C1 segment of cervical spinal cord (tissue), 14 donors: Measurements from ENCODE around the gene NRDE2.

ENCODE experiments used
- DNase-seq, 14 donors: peaks; one replicate each; lab custom pipeline; 2025; lab: John Stamatoyannopoulos, UW

The NRDE2 gene

GRCh38 chr14:90300611-90301047 lies 31.1 kb downstream of the NRDE2 start:
- peak in 1 of 14 donors; percentile 42 for DNase-seq

- DNase-seq: no peak
Measured at GRCh38 chr14:90299408-90299807, 32.3 kb downstream of the NRDE2 start.

DNA sequence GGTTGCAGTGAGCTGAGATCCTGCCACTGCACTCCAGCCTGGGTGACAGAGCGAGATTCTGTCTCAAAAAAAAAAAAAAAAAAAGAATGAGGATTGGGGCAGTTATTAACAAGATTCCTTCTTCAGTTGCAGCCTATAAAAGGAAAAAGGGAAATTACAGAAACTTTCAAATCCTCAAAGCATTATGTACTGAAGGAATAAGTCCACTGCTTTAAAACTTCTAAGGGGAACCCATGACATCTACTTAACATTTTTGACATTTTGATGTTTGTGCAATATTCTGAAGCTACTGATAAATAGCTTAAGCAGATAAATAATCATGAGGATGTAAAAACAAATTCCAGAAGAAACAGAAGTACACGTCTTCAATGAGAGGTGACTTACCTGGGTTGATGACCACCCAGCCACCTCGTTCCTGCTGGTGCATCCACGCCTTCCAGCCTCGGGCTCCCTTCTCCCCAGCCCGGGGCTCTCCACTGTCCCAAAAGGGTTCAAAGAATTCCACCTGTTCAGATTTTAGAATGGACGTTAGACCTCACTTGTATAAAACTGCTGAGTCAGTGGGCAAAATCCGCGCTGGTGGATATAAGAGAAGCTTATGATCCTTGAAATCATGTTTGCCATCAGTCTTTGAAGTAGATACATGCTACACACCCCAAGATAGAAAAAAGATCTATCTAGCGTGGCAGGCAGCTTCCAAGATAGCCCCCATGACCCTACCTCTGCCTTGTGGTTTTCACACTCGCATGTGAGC lies 33.7 kb downstream of the NRDE2 start:
- no peak for DNase-seq

DNA sequence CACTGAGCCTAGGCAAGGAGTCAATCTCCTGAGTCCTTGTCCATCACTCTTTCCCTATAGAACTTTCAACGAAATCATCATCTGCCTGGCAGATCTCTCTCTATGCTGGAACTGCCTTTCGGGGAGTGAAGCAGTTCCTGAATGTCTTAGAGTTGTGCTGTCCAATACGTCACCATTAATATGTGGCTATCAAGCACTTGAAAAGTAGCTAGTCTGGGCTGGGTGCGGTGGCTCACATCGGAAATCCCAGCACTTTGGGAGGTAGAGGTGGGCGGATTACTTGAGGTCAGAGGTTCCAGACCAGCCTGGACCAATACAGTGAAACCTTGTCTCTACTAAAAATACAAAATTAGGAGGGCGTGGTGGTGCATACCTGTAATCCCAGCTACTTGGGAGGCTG lies 35.1 kb downstream of the NRDE2 start:
- no peak for DNase-seq

DNA sequence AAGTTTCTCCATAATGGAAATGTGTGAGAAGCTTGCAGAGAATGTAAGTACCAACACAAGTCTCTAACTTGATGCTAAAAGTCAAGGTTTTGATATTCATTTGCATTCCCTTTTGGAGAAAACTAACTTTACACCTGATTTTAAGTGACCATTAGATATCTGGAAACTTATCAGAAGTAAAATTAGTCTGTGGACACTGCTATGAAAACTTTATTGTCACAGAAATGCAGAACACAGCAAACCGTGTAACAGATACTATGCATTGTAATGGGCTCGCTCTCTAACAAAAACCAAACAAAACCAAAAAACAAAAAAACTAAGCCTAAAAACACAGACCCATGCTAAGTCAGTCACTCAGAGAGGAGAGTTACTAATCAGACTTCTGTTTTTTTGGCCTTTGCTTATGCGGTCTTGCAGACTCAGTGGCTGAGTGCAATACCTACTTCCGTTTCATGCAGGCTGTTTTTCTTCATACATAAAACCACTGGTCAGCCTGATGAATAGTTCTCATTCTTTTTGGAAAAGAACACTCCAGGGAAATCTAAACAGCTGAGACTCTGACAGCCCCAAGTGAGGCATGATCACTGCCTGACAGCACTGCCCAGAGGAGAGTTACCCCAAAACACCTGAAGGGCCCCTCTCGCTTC lies 35.7 kb downstream of the NRDE2 start:
- DNase-seq: peak in 1 of 14 donors; percentile 16

- DNase-seq: no peak
Measured at GRCh38 chr14:90294872-90295271, 36.9 kb downstream of the NRDE2 start.

- DNase-seq: no peak
Measured at GRCh38 chr14:90293766-90294730, 37.7 kb downstream of the NRDE2 start.

DNA sequence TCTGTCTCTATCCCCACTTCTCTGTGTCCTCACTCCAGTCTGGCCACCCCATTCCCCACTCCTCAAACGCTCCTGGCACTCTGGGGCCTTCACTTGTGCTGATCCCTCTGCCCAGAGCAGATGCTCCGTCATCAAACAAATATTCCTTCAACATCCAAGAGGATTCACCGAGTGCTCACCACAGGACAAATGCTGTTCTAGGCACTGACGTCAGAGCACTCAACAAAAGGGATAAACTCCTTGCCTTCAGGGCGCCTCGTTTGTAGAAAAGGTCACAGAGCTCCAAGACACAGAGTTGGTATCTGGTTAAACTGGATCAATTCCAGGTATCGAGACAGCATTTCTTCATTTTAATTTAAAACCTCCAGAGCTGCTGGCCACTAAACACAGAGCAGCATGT lies 40.0 kb downstream of the NRDE2 start:
- DNase-seq: no peak

DNA sequence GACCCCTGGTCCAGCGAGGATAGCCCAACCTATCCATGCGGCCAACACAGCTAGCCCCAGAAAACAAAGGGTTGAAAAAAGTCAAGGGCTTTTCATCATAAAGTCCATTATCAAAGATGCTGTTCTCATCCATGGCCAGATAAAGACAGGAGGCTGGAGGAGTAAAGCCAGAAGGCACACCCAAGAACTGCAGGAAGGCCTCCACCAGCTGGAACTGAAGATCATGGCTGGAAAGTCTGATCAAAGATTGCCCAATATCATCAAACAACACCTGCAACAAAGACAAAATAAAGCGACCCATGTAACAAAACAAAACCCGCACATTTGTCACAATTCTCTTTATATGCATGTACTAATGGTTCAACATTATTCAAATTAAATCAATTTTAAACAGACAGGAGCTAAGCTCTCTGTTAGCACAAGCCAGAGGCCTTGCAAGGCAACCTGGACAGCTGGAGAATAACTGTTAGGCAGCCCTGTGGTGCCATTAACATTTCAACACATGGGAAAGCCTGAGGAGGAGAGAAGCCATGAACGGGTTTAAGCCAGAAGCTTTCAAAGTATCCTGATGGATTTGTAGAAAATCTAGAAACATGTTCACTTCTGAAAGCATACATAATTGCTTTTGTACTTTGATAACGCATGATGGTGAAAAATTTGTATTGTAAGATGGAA lies 41.3 kb downstream of the NRDE2 start:
- no peak for DNase-seq

DNA sequence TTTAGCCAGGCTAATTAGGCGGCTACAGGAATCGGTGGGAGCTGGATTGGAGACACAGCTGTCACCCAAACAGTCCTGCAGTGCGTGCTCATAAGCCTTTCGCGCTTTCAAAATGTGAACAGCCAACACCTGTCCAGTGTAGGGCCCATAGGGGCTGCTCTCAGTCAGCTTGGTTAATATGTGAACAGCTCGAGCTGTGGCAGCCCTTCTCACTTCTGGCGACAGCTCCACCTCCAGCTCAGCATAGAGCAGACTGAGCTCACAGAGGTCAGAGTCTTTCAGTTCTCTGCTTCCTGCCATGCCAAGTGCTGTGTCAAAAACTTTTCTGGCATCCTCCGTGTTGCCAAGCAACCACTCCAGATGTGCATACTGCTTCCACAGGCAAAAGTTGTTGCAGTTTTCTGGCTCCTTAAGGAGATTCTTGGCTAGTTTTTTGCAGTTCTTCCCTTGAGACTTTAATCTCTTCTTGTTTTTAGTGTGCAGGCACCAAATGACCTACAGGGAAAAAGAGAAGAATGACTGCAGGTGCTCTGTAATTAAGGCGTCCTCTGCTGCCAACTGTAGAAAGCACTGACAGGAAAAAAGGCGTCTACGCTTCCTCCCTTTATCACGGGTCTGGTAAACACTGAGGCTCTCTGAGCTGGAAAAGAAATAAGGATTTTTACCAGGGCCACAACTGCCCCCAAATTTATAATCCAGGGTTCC lies 42.9 kb downstream of the NRDE2 start:
- DNase-seq: peak in 3 of 14 donors; percentile 30 to 53 (median 52)

DNA sequence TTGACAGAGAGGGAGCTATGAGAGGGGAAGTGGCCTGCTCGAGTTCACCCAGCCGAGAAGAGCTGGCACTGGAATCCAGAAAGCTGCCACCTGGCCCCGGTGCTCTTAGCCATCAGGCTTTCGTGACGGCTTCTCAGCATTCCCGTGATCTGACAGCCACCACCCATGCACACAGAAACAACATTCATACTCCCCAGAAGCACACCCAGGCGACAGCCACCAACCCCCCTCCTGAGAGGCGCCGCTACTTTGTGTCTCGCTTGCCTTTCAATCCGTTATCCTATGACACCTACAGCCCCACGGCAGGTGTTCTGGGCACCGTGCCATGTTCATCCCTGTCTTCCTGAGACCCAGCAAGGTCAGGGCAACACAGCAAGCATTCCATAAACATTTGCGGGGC lies 44.0 kb downstream of the NRDE2 start:
- DNase-seq: peak in 3 of 14 donors; percentile 31 to 83 (median 35)

GRCh38 chr14:90281756-90282155 lies 50.0 kb downstream of the NRDE2 start:
- DNase-seq: no peak

GRCh38 chr14:90281261-90281660 lies 50.5 kb downstream of the NRDE2 start:
- DNase-seq: no peak

- no peak for DNase-seq
Measured at GRCh38 chr14:90280096-90280495, 51.6 kb downstream of the NRDE2 start.

DNA sequence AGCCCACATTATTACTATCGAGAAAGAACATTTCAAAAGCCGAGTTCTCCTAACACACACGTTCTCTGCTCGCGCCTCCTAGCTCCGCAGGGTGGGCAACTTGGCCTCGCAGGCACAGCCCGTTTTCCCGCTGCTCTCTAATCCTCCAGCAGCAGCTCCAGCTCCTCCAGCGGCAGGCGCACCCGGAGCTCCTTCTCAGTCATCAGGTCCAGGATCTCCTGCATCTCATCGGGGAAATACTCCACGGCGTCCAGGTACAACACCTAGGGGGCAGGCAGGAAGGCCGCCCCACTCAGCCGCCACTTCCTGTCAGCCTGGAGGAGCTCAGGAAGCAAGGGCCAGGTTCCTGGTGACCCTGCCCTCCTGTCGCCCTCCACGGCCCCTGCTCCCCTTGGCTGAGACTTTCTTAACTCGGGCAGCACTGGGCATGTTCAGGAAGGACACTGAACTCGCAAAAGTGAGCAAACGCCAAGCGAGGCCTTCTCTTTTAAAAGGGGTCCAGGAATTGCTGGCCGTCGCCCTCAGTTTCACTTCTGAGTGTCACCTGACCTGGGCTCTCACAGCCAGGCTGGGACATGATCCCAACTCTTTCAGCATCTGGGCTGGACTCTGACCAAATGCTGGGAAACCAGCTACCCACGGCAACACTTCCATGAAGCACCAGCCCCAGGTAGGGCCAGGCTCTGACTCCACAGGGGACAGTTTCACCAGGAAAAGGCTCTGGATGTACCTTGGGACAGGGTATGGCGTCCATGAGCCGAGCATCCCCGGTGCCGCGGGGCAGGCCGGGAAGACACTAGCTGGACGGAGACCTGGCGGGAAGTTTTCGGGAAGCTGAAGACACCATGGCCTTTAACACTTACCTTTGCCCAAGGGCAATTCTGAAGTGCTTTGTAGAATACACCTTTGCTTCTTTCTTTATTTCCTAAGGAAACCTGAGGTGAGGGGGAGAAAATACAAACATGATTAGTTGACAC lies 53.3 kb downstream of the NRDE2 start:
- peak in 3 of 14 donors; percentile 17 to 77 (median 36) for DNase-seq

DNA sequence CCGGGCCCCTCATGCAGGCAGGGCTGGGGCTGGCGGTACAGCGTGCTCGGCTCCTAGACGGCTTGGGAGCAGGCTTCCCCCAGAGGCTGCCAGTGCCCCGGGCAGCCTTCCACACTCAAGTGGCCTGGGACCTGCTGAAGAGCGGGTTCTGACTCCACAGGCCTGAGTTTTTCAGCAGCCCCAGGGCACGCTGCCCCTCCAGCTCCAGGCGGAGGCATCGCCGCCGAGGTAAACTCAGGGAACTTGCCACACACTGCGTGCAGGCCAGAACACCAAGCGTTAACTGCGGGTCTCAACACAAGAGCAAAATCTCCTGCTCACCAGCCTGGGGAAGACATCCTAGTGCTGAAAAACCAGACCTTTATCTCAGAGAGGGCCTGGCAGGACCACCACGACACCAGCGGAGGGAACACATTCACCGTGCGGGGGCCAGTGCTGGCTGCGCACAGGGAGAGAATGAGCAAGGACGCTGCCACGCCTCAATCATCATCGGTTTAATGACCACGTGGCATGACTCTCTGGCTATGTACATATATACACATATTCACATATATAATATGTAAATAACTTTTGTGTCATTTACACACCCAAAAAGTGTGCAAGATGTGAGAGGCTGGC lies 54.1 kb downstream of the NRDE2 start:
- no peak for DNase-seq

DNA sequence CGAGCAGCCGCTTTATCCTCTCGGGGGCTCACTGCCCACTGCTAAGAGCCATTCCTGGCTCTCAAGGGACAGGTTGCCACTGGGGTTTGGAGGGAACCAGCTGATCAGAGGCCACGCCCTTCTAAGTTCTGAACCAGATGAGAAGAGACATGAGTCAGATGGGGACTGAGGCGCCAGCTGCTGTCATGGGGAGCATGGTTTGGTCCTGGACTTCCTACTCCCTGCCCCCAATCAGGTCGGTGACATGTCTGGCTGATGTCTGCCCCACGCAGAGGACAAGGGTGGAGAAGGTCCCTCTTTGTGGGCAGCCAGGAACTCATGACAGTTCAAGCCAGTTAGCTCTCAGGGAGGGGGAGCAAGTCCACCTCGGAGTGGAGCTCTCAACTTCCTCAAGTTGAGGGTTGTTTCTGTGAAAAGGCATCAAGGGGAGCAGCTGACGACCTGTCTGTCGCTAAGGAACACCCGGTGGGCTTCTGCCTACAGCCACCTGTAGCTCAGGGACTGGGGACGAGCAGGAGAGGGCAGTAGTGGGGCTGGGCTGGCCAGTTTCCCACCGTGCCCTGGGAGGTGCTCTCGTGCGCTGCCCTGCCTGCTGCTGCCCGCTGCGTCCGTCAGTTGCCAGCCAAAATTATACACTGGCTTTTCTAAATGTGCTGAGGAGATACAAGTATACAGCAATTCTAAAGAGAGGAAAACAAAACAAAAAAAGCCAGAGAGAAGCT lies 54.9 kb downstream of the NRDE2 start:
- DNase-seq: peak in 1 of 14 donors; percentile 57

DNA sequence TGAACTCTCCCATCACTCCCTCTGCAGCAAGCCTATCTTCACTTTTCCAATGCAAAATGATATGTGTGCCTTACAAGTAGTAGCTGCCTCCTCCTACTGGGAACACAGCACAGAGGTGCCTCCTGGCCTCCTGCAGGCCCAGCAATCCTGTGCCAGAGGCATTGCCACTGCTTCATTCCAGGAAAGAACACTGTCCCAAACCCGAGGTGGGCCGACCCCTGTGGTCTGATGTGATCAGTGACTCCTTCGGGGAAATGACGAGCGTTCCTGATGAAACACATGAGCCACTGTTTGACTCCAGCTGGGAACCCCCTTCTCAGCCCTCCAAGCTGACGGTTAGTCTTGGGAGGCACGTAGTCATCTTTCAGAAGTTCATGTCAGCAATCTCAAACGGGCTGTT lies 55.9 kb downstream of the NRDE2 start:
- no peak for DNase-seq

- DNase-seq: no peak
Measured at GRCh38 chr14:90275458-90275814, 56.3 kb downstream of the NRDE2 start.
